Fibroblast of skin of left biceps (primary cell): ENCODE measurements around the gene SEPTIN11.

Source experiments
- DNase-seq, 2 experiments: peaks; one replicate each; pipeline ENCODE4 v3.0.0-alpha.2; 2013; ENCODE audit warnings: low read depth in 2 of 2

SEPTIN11 gene

DNA sequence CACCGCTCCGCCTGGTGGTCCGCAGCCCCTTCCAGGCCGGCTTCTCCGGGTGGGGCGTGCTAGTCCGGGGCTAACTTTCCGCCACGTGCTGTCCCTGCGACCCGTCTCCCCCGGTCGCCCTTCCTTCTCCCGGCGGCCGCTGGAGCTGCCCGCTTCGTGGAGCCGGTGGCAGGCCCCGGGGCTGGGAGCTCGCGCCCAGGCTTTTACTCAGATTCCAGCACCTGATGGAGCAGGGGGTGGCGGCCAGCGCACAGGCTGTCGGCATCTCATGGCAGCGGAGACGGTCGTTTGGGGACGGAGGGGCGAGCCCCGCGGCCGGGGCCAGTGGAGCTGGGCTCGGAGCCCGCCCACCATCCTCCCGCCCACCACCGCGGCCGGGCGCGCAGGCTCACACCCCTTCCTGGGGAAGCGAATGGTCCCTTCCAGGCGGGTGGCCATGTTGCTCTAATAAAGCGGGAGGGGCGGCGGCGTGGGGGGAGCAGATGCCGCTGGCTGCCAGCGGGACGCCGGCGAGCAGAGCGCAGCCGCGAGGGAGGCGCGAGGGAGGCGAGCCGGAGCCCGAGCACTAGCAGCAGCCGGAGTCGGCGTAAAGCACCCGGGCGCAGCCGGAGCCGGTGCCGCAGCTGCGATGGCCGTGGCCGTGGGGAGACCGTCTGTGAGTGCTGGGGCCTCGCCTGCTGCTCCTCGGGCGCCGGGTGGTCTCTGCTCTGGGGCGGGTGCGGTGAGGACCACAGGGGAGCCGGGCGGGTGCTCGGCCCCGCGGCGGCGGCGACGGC is at the start of gene SEPTIN11:
Gene SEPTIN11 (plus strand): TSS at position 477 of the 776 bp plus-strand sequence. CDS start 152 bp downstream, at position 629.
- DNase-seq, result peak; percentile 91

- DNase-seq, result no peak
These were observed 47.2 kb upstream of the SEPTIN11 start for GRCh38 chr4:76902233-76902890.

DNA sequence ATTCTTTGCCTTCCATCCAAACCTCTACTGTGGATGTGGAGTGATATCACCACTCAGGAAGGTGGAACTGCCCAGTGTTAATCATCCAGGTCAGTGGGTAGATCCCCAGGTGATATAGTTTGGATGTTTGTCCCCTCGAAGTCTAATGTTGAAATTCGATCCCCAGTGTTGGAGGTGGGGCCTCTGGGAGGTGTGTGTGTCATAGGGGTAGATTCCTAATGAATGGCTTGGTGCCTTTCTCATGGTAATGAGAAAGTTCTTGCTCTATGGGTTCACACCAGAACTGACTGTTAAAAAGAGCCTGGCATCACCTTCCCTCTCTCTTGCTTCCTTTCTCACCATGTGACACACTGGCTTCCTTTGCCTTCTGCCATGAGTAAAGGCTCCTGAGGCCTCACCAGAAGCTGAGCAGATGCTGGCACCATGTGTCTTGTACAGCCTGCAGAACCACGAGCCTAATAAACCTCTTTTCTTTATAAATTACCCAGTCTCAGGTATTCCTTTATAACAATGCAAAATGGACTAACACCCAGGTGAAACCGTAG is 44.8 kb upstream of the SEPTIN11 start:
- DNase-seq, result no peak

DNA sequence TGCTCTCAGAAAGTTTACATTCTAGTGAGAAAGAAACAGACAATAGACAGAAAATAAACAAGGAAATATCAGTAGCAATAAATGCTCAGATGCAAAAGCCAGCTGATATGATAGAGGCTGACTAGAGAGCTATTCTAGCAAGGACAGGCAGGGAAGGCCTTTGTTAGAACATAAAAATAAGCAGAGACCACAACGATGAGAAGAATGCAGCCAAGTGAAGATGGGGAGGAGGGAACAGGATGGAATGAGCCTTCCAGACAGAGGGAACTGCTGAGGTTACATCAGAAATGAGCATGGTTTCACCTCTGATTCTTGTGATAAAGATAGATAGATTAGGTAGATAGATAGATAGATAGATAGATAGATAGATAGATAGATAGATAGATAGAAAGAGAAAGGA is 44.0 kb upstream of the SEPTIN11 start:
- DNase-seq, result peak; percentile 79 to 81

GRCh38 chr4:76909711-76910110 is 39.8 kb upstream of the SEPTIN11 start:
- DNase-seq, result no peak

DNA sequence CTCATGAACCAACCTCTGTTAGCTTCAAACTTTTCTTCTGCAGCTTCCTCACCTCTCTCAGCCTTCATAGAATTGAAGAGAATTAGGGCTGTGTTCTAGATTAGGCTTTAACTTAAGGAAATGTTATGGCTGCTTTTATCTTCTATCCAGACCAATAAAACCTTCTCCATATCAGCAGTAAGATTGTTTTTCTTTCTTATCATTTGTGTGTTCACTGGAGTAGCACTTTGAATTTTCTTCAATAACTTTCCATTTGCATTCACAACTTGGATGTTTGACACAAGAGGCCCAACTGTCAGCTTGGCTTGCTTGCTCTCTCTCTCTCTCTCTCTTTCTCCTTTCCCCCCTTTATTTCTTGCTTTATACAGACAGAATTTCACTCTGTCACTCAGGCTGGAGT is 28.8 kb upstream of the SEPTIN11 start:
- DNase-seq, result no peak

DNA sequence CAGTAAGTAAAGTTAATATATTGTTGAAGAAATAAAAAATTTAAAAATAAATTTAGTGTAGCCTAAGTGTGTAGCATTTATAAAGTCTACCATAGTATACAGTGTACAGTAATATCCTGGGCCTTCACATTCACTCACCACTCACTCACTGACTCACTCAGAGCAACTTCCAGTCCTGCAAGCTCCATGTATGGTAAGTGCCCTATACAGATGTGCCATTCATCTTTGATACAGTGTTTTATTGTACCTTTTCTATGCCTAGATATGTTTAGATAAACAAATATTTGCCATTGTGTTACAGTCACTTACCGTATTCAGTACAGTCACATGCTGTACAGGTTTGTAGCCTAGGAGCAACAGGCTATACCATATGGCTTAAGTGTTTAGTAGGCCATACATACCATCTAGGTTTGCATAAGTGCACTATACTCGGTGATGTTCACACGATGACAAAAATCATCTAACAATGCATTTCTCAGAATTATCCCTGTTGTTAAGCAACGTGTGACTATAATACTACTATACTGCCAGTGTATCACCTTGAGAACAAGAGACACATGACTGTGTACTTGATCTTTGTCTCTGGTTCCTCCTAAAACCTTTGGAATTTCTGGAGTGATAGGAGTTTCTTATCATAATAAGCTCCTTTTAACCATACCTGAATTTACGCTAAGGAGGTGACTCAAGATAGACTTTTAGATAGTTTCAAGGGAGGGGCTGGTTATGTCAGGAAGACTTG is 25.8 kb upstream of the SEPTIN11 start:
- DNase-seq, result no peak

DNA sequence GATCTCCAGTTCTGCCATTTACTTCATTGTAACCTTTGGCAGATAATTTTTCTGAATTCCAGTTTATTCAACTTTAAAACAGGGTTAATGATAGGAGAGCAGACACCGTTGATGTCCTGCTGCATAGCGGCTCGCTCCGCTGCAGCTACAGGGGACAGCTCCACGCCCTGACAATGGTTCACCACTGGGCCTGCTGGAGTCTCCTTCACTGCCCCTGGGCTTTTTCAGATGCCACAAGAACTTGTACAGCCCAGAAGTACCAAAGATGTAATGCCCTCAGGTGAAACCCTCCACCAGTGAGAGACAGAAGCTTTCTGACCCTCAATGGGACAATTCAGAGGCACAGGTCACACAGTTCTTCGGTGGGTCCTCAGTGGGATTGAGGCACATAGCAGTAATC is 22.7 kb upstream of the SEPTIN11 start:
- no peak for DNase-seq

- DNase-seq, result no peak
These were observed 18.9 kb upstream of the SEPTIN11 start for GRCh38 chr4:76930685-76931084.

DNA sequence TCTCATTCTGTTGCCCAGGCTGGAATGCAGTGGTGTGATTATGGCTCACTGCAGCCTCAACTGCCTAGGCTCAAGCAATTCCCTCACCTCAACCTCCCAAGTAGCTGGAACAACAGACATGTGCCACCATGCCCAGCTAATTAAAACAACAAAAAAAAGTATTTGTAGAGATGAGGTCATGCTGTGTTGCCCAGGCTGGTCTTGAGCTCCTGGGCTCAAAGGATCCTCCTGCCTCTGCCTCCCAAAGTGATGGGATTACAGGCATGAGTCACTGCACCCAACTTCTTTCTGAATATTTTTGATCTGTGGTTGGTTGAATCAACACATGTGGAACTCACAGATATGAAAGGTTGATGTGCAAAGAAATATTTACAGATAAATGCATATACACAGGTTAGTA is 18.5 kb upstream of the SEPTIN11 start:
- DNase-seq, result no peak

- DNase-seq, result no peak
These were observed 17.8 kb upstream of the SEPTIN11 start for GRCh38 chr4:76931576-76932276.

DNA sequence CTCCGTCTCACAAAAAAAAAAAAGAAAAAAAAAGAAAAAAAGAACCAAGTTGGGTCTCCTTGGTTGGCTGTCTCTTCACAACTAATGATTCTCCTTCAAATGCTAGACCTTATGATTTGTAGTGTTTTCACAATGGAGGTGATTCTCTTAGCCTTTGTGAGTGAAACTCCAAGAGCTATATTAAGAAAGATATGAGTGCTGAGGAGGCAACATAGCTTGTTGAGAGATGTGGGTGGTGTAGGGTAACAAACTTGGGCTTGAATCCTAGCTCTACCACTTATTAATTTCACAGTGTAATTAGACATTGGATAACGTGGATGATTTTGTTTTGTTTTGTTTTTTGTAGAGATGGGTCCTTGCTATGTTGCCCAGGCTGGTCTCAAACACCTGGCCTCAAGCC is 10.4 kb upstream of the SEPTIN11 start:
- DNase-seq, result no peak

- DNase-seq, result no peak
These were observed 6.4 kb upstream of the SEPTIN11 start for GRCh38 chr4:76943129-76943620.

DNA sequence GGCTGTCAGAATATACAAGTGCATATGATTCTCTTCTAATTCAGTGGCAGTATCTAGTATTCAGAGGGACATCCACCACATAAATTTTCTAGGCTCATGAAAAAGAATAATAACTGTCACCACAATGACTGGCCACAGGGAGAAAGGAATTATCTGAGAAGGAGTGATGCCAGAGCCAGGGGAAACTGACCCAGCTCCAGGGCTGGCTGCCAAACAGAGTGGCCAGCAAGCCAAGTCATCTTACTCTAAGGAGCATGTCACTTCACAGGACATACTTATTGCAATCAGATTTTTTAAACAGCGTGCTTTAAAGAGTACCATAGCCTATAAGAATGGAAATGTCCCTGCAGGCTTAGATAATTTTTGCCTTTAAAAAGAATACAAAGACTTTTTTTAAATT is 5.8 kb upstream of the SEPTIN11 start:
- DNase-seq, result no peak

DNA sequence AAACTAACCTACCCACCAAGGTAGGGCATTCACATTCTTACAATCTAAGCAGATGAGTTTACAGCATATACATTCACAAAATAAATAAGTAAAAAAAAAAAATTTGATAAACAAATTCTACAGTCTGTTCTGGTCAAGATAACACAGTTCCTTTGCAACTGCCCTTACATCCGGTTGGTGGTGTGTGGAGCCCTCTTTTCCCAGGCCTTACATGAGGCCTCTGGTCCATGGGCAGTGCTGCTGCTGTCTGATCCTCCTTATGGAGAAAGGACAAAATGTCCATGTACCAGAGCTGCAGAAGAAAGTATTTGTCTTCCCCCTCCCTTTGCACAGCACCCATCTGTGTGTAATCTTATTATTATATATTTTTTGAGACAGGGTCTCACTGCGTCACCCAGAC is 2.2 kb upstream of the SEPTIN11 start:
- DNase-seq, result no peak

- peak in 1 of 2 experiments; percentile 44 for DNase-seq
These were observed 893 bp upstream of the SEPTIN11 start for GRCh38 chr4:76948443-76949275.

- no peak for DNase-seq
These were observed 752 bp downstream of the SEPTIN11 start for GRCh38 chr4:76950052-76950955.

GRCh38 chr4:76950956-76951671 is 1.6 kb downstream of the SEPTIN11 start:
- DNase-seq, result no peak

DNA sequence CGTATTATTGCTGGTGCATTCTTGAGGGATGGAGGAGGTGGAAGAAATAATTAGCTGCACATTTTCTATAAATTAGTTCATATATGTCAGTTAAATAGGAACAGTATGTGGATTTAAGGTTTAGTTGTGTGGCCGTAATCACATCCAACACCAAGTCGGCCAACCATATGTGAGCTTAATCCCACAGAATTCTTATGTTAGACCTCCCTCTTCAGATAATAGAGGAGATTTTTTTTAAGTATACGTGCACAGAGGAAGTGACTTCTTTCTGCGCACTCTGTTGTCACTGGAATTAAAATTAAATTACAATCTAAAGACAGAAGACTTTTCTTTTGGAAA is 2.1 kb downstream of the SEPTIN11 start:
- peak; percentile 82 to 87 for DNase-seq
